Thyroid gland (tissue), 4 donors: ENCODE measurements around the gene HOXA5. TPM values are rescaled to one million over a fixed set of nuclear protein-coding genes. Genes with fewer than 3 reads are reported as not detected.

Source experiments
- DNase-seq, 2 donors: peaks; one replicate each; pipeline ENCODE4 v3.0.0-alpha.2; 2019
- H3K27ac ChIP-seq, 3 donors: fragments of 200-600 bp; sonication (generic); 1 replicate in 2 of 3; 2 replicates in 1 of 3; pipeline ENCODE4 v1.5.1; 2016 to 2019; ENCODE audit warnings: mild to moderate bottlenecking in 1 of 3, moderate library complexity in 1 of 3
- H3K27me3 ChIP-seq: fragments of 200-600 bp; sonication (generic); one replicate; pipeline ENCODE4 v1.5.1; 2019
- H3K36me3 ChIP-seq, 2 donors: fragments of 200-600 bp; sonication (generic); one replicate each; pipeline ENCODE4 v1.5.1; 2016 to 2019
- H3K4me1 ChIP-seq, 2 donors: fragments of 200-600 bp; sonication (generic); one replicate each; pipeline ENCODE4 v1.5.1; 2017 to 2019
- H3K4me3 ChIP-seq, 3 donors: fragments of 200-600 bp; sonication (generic); replicated peaks in 1 of 3; 1 replicate in 2 of 3; 2 replicates in 1 of 3; pipeline ENCODE4 v1.5.1; 2016; ENCODE audit warnings: mild to moderate bottlenecking in 1 of 3
- H3K9me3 ChIP-seq: fragments of 200-600 bp; sonication (generic); one replicate; pipeline ENCODE4 v1.5.1; 2017
- CTCF ChIP-seq, 6 experiments: fragments of 200-600 bp in 3 of 6; fragments of 450-650 bp in 3 of 6; sonication (generic) in 3 of 6; IDR thresholded peaks; one replicate each; pipeline ENCODE4 v1.5.1; 2016 to 2019; ENCODE audit warnings: antibody characterized with exemption in 6 of 6, mild to moderate bottlenecking in 2 of 6, inconsistent platforms in 1 of 6, moderate library complexity in 1 of 6
- POLR2A ChIP-seq, 2 donors: fragments of 450-650 bp; IDR thresholded peaks; one replicate each; pipeline ENCODE4 v1.6.1; 2017; ENCODE audit warnings: antibody characterized with exemption in 2 of 2, mild to moderate bottlenecking in 2 of 2, moderate library complexity in 1 of 2
- WGBS, 2 donors: methylation state at CpG; one replicate each; pipeline ENCODE4 v1.1.5; 2017; 5-methylcytosine and 5-hydroxymethylcytosine counted together
- intact Hi-C: fragments of 100-400 bp; cut with DNase I; formaldehyde crosslinking; loops from one replicate; pipeline ENCODE4 v1.15.1; 2023
- total RNA-seq, 4 donors: library from RNA; depleted of rRNA; stranded (reverse); fragments of >200 nt; gene quantifications; one replicate each; pipeline ENCODE4 v1.2.3, GENCODE V29; 2016

Gene HOXA5
- total RNA-seq, 4 donors from 2014 or later = 2.0 to 4.4 (median 3.3) TPM

DNA sequence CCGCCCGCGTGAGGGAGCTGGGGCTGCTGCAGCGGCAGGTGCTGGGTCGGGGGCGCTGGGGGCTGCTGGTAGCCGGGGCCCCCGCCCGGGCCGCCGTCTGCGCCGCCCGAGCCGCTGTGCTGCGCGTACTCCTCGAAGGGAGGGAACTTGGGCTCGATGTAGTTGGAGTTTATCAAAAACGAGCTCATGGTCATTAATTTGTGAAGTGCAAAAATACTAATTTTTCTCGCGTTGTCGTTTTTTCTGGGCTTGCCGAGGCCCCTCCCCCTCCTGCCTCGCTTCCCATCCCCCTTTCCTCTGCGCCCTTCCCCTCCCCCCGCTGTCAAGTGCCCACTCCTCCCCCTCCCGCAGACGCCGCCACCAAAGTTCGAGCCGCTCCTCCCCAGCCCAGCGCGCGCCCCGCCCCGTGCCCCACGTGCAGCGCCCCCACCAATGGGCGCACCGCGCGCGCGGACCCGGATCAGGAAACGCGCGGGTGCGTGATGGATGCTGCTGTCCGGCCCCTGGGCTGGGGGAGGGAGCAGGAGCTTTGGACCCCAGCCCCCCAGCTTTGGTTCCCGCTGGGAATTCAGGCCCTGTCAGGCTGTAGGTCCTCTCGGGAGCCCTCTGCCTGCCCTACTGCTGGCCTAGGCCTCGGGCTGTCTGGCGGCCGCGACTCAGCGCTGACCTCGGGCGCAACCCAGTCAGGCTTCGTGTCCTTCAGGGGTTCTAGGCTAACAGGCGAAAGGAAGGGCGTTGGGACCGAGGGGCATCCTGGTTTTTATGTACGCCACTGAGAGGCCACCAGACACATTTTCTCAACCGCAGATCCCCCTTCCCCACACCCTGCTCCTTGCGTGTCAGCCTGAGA, 12.7 kb downstream of the HOXA5 start, which contains the start of gene HOXA4:
Gene HOXA4, minus strand, starts transcription at position 218 of the 850 bp plus-strand sequence. Its CDS starts 24 bp downstream, at position 194.
- Histone ChIP-seq H3K9me3 (no peaks in the 10 kb centered on the region), H3K4me1 (peaks cover 0 to 7% of the 10 kb centered on the region in 2 donors), H3K27me3 (peaks cover 33% of the 10 kb centered on the region), H3K4me3 (peak within 1 kb of the TSS in 1 of 3 donors; percentile 30), H3K27ac (peak within 1 kb of the TSS in 2 of 3 donors; percentile 44 to 65), H3K36me3 (no peaks in the 10 kb centered on the region)
- WGBS, 2 donors = 4 to 5% methylated on average over 43 to 57 of the region's 67 CpGs
- DNase-seq = peak; percentile 41 to 60
- TF ChIP-seq POLR2A (IDR thresholded peaks at IDR 0.05) (peak in 1 of 2 donors; percentile 49), CTCF (IDR thresholded peaks at IDR 0.05) (no peak)
- intact Hi-C loops = no loop called here

DNA sequence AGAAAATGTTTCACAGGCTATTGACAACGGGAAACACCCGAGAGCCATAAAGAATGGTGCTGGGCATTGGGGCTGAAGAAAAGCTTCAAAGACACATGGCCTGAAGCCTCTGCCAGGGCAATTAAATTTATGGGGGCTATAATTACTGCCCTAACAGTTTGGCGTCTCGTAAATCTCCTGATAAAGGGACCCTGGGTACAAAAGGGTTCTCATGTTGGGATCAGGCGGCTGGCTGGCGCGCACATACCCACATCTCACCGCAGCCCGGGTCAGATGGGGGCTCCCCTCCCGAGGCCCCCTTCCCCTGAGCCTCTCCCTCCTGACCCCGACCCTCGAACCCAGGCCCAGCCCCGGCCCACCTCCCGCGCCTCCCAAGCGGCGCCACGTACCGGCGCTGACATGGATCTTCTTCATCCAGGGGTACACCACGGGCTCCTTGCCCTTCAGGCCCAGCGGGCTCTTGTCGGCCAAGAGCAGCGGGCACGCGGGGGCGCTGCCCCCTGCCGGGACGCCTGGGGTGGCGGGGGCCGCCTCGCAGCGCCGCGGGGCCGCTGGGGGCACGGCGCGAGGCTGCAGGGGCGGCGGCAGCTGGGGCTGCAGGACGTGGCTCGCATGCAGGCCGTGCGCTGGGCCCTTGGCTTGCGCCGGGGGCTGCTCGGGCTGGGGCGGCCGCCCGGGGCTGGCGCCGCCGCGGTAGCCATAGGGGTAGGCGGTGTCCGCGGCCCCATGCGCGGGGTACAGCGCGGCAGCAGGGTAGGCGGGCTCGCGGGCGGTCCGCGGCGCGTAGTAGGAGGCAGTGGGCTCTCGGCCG, 13.5 kb downstream of the HOXA5 start:
- Histone ChIP-seq H3K27ac (peak overlapping the region in 2 of 3 donors; percentile 44 to 65), H3K27me3 (peaks cover 26% of the 10 kb centered on the region), H3K9me3 (no peaks in the 10 kb centered on the region), H3K4me1 (peaks cover 0 to 7% of the 10 kb centered on the region in 2 donors), H3K36me3 (no peaks in the 10 kb centered on the region), H3K4me3 (peak overlapping the region in 1 of 3 donors; percentile 30)
- intact Hi-C loops = no loop called here
- no peak for DNase-seq
- 7 to 11% methylated on average over 11 to 39 of the region's 72 CpGs for WGBS, 2 donors
- TF ChIP-seq CTCF (IDR thresholded peaks at IDR 0.05) = no peak
- no peak for TF ChIP-seq POLR2A (IDR thresholded peaks at IDR 0.05)

DNA sequence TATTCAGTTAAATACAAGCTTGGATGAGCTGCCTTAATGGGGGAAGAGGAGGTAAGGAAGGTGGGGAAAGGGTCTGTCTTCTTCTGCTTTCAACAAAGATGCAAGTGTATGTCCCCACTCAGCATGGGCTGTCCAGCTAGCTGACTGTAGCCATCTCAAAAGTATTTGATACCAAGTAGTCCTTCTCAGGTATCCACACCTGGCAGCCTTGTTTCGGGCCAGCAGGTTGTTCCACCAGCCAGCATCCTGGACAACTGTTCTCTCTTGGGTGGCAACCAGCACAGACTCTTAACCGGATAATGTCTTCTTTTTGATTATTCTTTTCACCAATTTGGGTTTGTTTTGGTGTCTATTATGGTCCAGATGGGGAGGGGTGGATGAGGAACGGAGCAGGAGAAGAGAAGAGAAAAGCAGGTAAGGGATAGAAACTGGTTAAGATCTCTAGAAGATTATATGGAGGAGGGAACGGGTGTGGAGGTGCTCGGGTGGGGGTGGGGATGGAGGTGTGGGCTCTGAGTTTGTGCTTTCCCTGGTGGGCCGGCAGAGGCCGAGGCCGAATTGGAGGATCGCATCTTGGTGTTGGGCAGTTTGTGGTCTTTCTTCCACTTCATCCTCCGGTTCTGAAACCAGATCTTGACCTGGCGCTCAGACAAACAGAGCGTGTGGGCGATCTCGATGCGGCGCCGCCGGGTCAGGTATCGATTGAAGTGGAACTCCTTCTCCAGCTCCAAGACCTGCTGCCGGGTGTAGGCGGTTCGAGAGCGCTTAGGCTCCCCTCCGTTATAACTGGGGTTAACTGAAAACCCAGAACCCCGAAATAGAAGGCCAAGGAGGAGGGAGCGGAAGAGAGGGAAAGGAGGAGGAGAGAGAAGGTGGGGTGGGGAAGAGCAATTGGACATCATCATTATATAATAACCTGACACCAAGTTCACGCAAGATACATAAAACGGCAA, 14.4 kb downstream of the HOXA5 start:
- H3K27ac ChIP-seq = peak overlapping the region in 1 of 3 donors; percentile 22
- H3K27me3 ChIP-seq = peaks cover 26% of the 10 kb centered on the region
- H3K9me3 ChIP-seq = no peaks in the 10 kb centered on the region
- TF ChIP-seq POLR2A (IDR thresholded peaks at IDR 0.05) (no peak), CTCF (IDR thresholded peaks at IDR 0.05) (no peak)
- H3K36me3 ChIP-seq = no peaks in the 10 kb centered on the region
- H3K4me1 ChIP-seq = peaks cover 0 to 7% of the 10 kb centered on the region in 2 donors
- intact Hi-C loops = no loop called here
- 27 to 33% methylated on average over 28 of the region's 28 CpGs for WGBS, 2 donors
- no peak for DNase-seq
- no peak overlapping the region for H3K4me3 ChIP-seq

DNA sequence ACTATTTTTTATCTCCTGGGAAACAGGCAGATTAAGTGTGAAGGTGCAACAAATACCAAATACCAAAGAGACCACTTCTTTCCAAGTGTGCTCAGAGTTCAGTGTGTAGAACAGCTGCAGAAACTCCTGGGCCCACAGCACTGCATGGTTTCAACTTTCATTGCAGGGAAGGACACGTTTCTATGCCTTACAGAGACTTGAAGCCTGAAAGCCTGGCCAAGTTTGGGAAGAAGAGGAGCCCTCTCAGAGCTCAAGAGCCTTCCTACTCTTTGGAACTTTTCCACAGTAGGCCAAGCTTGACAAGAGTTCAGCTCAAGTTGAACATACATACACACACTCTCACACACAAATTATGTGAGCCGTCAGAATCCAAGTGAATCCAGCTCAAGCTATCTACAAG, 15.4 kb downstream of the HOXA5 start:
- WGBS, 2 donors = 20 to 21% methylated on average over 2 of the region's 2 CpGs
- intact Hi-C loops = no loop called here
- no peak for DNase-seq
- TF ChIP-seq CTCF (IDR thresholded peaks at IDR 0.05) (no peak), POLR2A (IDR thresholded peaks at IDR 0.05) (no peak)
- H3K4me3 ChIP-seq = no peak overlapping the region
- no peak overlapping the region for H3K27ac ChIP-seq
- no peaks in the 10 kb centered on the region for H3K36me3 ChIP-seq
- H3K9me3 ChIP-seq = no peaks in the 10 kb centered on the region
- peaks cover 0 to 7% of the 10 kb centered on the region in 2 donors for H3K4me1 ChIP-seq
- peaks cover 20% of the 10 kb centered on the region for H3K27me3 ChIP-seq
